Stomach smooth muscle (tissue), 2 donors: ENCODE results near the gene GPC3.
"Not testable (repeated sequence)": the region's sequence is repeated elsewhere in the genome, so short reads cannot be mapped to it uniquely, and the experiment has no call there.

Experiments used
- H3K27ac ChIP-seq: one replicate; pipeline ENCODE4 v1.7.0; 2013; ENCODE audit warnings: mild to moderate bottlenecking, low read length, inconsistent platforms
- H3K27me3 ChIP-seq, 2 donors: one replicate each; pipeline ENCODE4 v1.7.0; 2013; ENCODE audit warnings: low read length in 2 of 2; ENCODE audit not compliant: insufficient read depth in 2 of 2, control insufficient read depth in 1 of 2
- H3K36me3 ChIP-seq, 2 donors: one replicate each; pipeline ENCODE4 v1.7.0; 2013; ENCODE audit warnings: low read length in 2 of 2; ENCODE audit not compliant: control insufficient read depth in 2 of 2, insufficient read depth in 2 of 2
- H3K4me1 ChIP-seq: one replicate; pipeline ENCODE4 v1.7.0; 2013; ENCODE audit warnings: low read length; ENCODE audit not compliant: control insufficient read depth, insufficient read depth
- H3K4me3 ChIP-seq, 2 donors: one replicate each; pipeline ENCODE4 v1.7.0; 2013; ENCODE audit warnings: low read length in 2 of 2
- H3K9ac ChIP-seq, 2 donors: one replicate each; pipeline ENCODE4 v1.7.0; 2013; ENCODE audit warnings: low read length in 2 of 2, mild to moderate bottlenecking in 1 of 2
- H3K9me3 ChIP-seq, 2 donors: one replicate each; pipeline ENCODE4 v1.7.0; 2013; ENCODE audit warnings: low read length in 2 of 2; ENCODE audit not compliant: control insufficient read depth in 2 of 2
- donor health status: healthy.
- donor health status: Pancreatic carcinoma.

GPC3 gene

DNA sequence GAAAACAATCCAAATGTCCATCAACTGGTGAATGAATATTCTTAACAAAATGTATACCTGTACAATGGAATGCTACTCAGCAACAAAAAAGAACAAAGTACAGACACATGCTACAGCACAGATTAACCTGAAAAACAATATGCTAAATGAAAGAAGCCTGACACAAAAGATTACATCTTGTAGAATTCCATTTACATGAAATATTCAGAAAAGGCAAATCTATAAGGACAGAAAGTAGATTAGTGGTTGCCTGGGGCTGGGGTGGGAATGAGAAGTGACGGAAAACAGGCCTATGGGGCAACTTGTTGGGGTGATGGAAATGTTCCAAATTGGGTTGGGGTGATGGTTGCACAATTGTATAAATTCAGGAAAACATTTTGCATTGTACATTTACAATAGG is 351.0 kb downstream of the GPC3 start:
- peaks cover 0 to 2% of the 10 kb centered on the region in 2 donors for H3K27me3 ChIP-seq
- no peak overlapping the region for H3K4me3 ChIP-seq
- no peaks in the 10 kb centered on the region for H3K4me1 ChIP-seq
- H3K9ac ChIP-seq, result no peak overlapping the region
- H3K36me3 ChIP-seq, result no peaks in the 10 kb centered on the region
- no peaks in the 10 kb centered on the region for H3K9me3 ChIP-seq
- no peak overlapping the region for H3K27ac ChIP-seq

DNA sequence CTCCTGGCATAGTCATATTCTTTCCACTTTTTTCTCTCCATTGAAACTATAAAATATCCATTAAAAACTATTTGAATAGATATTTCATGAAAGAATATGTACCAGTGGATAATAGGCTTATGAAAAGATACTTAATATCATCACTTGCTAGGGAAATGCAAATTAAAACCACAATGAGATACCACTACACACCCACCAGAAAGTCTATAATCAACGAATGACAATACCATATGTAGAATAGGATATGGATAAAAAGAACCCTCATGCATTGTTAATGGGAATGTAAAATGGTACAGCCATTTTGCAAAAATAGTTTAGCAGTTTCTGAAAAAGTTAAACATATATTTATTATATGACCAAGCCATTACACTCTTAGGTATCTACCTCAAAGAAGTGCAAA is 351.4 kb downstream of the GPC3 start:
- Histone ChIP-seq H3K4me3 (no peak overlapping the region), H3K9ac (no peak overlapping the region)

DNA sequence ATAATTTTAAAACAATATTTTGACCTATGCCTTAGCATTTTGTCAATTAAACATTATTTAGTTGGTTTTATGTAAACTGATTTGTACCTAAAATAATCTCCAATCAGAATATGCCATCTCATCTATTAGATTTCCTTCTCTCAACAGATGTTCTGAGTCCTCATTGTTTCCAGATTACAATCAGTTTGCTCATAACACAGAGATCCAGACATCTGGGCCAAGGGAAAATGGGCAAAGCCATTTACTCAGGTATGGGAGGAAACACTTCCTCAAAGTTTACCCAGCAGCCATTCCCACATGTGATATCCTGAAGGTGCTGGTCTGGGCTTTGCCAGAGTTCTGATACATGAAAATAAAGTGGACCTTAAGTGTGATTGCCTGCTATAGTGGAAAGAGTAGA is 352.2 kb downstream of the GPC3 start:
- H3K9me3 ChIP-seq, result no peaks in the 10 kb centered on the region
- H3K27ac ChIP-seq, result no peak overlapping the region
- peaks cover 0 to 2% of the 10 kb centered on the region in 2 donors for H3K27me3 ChIP-seq
- no peaks in the 10 kb centered on the region for H3K36me3 ChIP-seq
- no peaks in the 10 kb centered on the region for H3K4me1 ChIP-seq
- no peak overlapping the region for H3K9ac ChIP-seq
- no peak overlapping the region for H3K4me3 ChIP-seq

More for the DNA sequence above, 351.4 kb downstream of the GPC3 start:
- Histone ChIP-seq H3K27me3 (peaks cover 0 to 2% of the 10 kb centered on the region in 2 donors), H3K27ac (no peak overlapping the region), H3K9me3 (no peaks in the 10 kb centered on the region), H3K36me3 (no peaks in the 10 kb centered on the region), H3K4me1 (no peaks in the 10 kb centered on the region)

DNA sequence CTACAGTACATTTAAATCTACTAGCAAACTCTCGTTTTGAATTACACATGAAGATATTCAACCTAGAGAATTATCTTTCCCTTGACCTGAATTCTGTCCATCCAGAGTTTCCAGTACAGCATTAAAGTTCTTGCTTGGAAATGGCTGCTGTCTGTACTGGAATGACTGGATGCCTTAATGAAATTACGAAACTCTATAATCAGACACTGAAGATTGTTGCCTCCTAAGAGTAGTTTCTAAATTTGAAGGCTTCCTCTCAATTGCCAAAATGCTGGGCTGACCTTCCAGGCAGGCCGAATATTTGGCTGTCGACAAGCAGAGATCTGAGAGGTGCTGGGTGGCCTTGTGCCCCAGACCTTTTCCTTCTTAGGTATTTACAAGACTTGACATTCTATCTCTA is 355.0 kb downstream of the GPC3 start:
- no peaks in the 10 kb centered on the region for H3K9me3 ChIP-seq
- no peaks in the 10 kb centered on the region for H3K27me3 ChIP-seq
- no peaks in the 10 kb centered on the region for H3K36me3 ChIP-seq
- no peak overlapping the region for H3K4me3 ChIP-seq
- H3K9ac ChIP-seq, result no peak overlapping the region
- H3K27ac ChIP-seq, result no peak overlapping the region
- H3K4me1 ChIP-seq, result no peaks in the 10 kb centered on the region

DNA sequence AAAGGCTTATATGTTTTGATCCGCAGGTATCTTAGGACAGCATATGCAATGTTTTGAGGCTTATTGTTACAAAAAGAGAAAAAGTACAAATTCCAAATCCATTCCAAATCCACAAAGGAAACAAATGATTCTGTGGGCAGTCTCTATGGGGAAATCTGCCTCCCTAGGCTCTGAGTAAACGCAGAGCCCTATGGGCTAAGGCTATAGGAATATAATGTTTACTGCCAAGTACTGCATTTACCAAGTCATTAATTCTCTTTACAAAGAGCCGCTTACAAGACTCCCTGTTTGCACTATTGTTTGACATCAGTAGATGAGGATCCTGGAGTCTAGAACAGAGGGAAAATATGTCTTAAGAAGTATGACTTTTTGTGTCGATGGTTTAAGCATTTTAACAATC is 357.7 kb downstream of the GPC3 start:
- H3K9me3 ChIP-seq, result no peaks in the 10 kb centered on the region
- H3K9ac ChIP-seq, result no peak overlapping the region
- no peak overlapping the region for H3K27ac ChIP-seq
- H3K4me1 ChIP-seq, result no peaks in the 10 kb centered on the region
- no peaks in the 10 kb centered on the region for H3K36me3 ChIP-seq
- no peaks in the 10 kb centered on the region for H3K27me3 ChIP-seq
- no peak overlapping the region for H3K4me3 ChIP-seq

DNA sequence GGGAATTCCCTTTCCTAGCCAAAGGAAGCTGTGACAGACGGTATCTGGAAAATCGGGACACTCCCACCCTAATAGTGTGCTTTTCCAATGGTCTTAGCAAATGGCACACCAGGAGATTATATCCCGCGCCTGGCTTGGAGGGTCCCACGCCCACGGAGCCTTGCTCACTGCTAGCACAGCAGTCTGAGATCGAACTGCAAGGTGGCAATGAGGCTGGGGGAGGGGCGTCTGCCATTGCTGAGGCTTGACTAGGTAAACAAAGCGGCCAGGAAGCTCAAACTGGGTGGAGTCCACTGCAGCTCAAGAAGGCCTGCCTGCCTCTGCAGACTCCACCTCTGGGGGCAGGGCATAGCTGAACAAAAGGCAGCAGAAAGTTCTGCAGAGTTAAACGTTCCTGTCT is 364.0 kb downstream of the GPC3 start:
- H3K27ac ChIP-seq, H3K36me3 ChIP-seq, H3K4me3 ChIP-seq, H3K27me3 ChIP-seq, H3K9ac ChIP-seq, H3K9me3 ChIP-seq, H3K4me1 ChIP-seq: not testable (repeated sequence)

DNA sequence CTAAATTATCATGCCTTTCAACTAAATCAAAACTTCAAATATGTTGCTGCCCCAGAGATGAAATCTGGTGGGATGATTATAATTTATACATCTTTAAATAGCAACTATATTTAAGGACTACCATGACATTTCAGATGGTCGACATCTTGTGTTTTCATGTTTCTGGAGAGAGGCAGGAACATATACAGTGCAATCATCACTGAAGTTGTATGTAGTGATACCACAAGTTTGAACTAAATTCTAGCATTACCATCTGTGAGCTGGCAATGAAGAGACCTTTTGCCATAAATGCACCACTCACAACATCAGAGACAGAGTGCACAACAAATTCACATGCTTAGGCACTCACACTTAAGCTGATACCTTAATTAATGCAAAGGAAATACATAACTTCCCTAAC is 373.7 kb downstream of the GPC3 start:
- Histone ChIP-seq H3K27ac (no peak overlapping the region), H3K4me1 (no peaks in the 10 kb centered on the region), H3K9me3 (no peaks in the 10 kb centered on the region), H3K4me3 (no peak overlapping the region), H3K9ac (no peak overlapping the region), H3K27me3 (peaks cover 0 to 3% of the 10 kb centered on the region in 2 donors), H3K36me3 (no peaks in the 10 kb centered on the region)

DNA sequence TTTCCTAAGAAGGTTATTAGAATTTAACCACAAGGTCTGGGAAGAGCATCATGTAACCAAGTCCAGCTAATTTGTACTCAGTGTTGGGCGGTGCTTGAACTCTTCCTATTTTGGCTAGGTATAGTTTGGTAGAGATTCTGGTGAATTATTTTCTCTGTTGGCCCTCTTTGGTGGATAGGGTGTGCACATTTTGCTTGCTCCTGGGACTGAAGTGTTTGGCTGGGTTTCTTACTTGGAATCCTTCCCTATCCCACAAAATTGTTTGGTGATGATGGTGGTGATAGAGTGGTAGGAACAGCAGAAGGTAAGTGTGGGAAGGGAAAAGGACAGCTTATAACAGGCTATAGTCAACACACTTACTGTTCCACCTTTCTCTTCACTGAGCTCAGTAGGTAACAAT is 375.3 kb downstream of the GPC3 start:
- H3K36me3 ChIP-seq, result no peaks in the 10 kb centered on the region
- no peak overlapping the region for H3K4me3 ChIP-seq
- H3K27me3 ChIP-seq, result peaks cover 0 to 7% of the 10 kb centered on the region in 2 donors
- H3K27ac ChIP-seq, result no peak overlapping the region
- no peaks in the 10 kb centered on the region for H3K9me3 ChIP-seq
- no peak overlapping the region for H3K9ac ChIP-seq
- H3K4me1 ChIP-seq, result no peaks in the 10 kb centered on the region

DNA sequence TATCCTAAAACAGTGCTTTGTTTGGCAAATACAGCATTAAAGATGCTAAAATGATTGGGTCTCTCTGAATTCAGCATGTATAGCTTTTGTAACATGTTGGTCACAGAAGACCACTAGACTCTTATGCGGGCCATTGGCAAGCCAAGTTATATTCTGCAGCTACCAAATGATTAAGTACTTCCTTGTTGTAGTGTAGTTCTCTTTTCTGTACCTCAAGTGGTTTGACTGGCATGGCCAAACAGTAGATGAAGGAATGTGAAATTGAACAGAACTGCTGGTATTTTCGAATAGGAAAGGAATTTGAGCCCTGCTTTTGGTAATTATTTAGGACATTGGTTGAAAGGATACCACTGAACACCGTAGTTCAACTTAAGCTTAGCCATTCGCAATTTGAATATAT is 376.2 kb downstream of the GPC3 start:
- Histone ChIP-seq H3K27me3 (peaks cover 0 to 7% of the 10 kb centered on the region in 2 donors), H3K27ac (no peak overlapping the region), H3K9me3 (no peaks in the 10 kb centered on the region), H3K4me3 (no peak overlapping the region), H3K36me3 (no peaks in the 10 kb centered on the region), H3K9ac (no peak overlapping the region), H3K4me1 (no peaks in the 10 kb centered on the region)

DNA sequence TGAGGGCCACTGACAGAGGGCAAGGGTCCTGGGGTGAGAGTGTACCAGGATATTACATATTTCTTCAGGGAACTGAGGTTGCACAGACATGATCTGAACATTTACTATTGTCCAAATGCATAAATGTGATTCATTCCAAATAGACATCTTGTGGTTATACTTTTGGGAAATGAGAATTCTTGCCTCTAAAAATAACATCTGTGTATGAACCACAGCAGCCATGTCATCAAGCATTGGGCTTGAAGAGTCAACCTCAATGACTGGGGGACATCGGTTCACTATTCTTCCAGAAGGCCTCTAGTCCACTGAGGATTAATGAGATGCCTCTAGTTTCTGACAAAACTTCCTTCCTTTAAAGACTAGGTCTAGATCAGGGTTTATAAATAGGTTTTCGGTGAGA is 377.0 kb downstream of the GPC3 start:
- Histone ChIP-seq H3K4me3 (no peak overlapping the region), H3K27ac (no peak overlapping the region), H3K9ac (no peak overlapping the region)

DNA sequence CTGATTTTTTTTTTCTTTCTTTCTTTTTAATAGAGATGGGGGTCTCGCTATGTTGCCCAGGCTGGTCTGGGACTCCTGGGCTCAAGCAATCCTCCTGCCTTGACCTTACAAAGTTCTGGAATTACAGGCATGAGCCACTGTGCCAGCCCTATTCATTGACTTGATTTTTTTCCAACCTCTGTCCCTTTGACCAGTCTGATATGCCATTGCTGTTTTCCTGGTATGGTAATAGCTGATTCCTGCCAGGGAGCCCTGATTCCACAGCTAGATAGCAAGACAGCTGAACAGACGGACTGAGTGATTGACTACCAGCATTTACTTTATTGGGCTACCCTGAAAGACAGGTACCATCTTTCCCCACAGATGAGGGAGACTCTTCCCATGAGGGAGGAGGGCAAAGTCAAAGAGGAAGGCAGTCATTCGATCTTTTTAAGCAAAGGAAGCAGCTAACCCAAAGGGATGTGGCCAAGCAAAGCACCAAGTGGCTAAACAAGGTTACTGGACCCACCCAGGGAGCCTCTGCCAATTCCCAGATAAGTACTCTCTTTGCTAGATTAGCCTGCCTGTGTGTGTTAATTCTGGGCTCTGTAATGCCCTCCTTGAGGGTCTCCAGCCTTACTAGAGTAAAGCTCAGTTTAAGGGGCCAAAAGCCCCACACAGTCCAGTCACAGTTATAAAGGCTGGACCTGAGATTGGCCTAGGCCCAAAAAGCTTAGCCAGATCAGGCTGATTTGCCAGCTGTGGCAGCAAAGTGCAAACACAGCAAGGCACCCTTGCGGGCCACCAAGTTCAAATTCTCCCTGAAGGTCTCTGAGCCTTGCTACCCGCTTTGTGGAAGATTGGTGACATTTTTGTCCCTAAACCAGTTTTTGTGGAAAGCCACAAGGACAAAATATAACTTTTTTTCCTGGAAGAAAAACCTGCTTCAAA is 377.7 kb downstream of the GPC3 start:
- Histone ChIP-seq H3K36me3 (no peaks in the 10 kb centered on the region), H3K4me3 (no peak overlapping the region), H3K9ac (no peak overlapping the region), H3K4me1 (no peaks in the 10 kb centered on the region), H3K27ac (no peak overlapping the region), H3K9me3 (no peaks in the 10 kb centered on the region), H3K27me3 (peaks cover 0 to 7% of the 10 kb centered on the region in 2 donors)

More for the DNA sequence above, 377.0 kb downstream of the GPC3 start:
- no peaks in the 10 kb centered on the region for H3K4me1 ChIP-seq
- H3K36me3 ChIP-seq, result no peaks in the 10 kb centered on the region
- H3K9me3 ChIP-seq, result no peaks in the 10 kb centered on the region
- peaks cover 0 to 7% of the 10 kb centered on the region in 2 donors for H3K27me3 ChIP-seq
